Measurements from ENCODE around the gene ABCG1. TPM values are rescaled to one million over a fixed set of nuclear protein-coding genes. Genes with fewer than 3 reads are reported as not detected.

The ABCG1 gene
- total and polyA plus RNA-seq, 2 experiments from 2014 or later = 1.3 to 4.4 TPM

DNA sequence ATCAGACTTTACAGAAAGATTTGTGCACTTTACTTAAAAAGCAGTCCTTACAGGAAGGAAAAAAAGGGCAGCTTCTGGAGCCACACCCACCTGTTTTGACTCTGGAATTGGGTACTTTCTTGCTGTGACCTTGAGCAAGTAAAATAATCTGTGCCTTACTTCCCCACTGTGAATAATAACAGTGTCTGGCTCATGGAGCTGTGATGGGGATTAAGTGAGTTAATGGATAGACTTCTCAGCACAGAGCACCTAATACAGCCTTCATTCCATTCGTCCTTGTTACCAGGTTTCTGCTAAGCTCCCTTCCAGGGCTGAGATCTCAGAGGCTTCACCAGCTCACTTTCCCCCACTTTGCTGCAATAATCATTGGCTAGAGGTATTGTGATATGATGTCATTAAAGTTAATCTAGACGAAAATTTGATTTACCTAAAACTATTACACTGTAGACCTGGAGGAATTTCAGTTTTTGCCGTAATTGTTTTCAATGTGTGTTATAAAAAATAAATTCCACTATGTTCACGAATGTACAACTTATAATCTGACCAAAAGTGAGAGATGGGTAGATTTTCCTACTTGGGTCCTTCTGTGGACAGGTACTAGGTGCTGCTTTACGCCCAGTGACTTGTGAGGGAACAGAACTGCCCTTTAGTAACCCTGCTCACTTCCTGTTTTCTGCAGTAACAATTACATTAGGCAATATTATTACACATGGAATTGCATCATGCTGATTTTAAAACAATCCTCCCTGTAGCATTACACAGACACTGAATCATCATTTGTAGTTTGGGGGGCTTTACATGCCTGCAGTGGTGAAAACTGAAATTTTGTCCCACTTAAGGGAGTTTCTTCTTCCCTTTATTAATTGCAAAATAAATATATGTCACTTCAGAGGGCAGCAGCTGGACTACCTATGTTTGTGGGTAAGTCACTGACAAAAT, 19.7 kb upstream of the ABCG1 start (continued):
- TF ChIP-seq, protein P1, sequence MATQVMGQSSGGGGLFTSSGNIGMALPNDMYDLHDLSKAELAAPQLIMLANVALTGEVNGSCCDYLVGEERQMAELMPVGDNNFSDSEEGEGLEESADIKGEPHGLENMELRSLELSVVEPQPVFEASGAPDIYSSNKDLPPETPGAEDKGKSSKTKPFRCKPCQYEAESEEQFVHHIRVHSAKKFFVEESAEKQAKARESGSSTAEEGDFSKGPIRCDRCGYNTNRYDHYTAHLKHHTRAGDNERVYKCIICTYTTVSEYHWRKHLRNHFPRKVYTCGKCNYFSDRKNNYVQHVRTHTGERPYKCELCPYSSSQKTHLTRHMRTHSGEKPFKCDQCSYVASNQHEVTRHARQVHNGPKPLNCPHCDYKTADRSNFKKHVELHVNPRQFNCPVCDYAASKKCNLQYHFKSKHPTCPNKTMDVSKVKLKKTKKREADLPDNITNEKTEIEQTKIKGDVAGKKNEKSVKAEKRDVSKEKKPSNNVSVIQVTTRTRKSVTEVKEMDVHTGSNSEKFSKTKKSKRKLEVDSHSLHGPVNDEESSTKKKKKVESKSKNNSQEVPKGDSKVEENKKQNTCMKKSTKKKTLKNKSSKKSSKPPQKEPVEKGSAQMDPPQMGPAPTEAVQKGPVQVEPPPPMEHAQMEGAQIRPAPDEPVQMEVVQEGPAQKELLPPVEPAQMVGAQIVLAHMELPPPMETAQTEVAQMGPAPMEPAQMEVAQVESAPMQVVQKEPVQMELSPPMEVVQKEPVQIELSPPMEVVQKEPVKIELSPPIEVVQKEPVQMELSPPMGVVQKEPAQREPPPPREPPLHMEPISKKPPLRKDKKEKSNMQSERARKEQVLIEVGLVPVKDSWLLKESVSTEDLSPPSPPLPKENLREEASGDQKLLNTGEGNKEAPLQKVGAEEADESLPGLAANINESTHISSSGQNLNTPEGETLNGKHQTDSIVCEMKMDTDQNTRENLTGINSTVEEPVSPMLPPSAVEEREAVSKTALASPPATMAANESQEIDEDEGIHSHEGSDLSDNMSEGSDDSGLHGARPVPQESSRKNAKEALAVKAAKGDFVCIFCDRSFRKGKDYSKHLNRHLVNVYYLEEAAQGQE (IDR thresholded peaks at IDR 0.05; ENCODE audit: unreplicated experiment) = no peak

DNA sequence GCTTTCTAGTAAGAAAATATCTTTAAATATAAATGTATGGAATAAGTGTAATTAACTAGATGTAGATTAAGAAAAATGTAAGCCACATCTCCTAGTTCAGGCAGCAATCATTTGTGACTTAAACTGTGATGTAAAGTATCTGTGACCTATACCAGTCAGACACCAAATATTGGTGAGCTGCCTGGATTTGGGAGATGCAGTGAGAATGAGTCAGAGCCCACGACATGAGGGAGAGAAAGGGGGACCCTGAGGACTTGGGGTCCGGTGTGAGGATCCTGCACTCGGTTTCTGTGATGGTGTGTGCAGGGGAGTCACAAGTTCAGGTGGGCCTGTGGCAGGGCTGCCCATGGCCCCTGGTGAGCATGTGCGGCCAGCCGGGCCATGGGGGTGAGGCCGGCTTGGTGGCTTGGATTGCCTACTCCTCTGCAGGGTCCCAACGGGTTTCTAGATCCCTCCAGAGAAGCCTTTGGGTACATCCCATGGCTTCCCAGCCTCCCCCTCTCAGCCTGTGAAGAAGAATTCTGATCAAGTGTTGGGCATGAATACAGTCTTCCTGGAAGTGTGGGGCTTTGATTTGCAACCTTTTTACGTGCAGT, 19.0 kb upstream of the ABCG1 start:
- Histone ChIP-seq H4K20me1 (replicated peaks; ENCODE audit: insufficient read depth) (no peaks in the 10 kb centered on the region), H3K4me2 (no peak overlapping the region), H3K9me2 (ENCODE audit: insufficient read depth) (no peaks in the 10 kb centered on the region), H3K4me3 (no peak overlapping the region), H2AFZ (no peak overlapping the region; the same call in 1 of the 2 replicates), H3K79me2 (replicated peaks; ENCODE audit: insufficient read depth) (no peaks in the 10 kb centered on the region), H3K4me1 (ENCODE audit: insufficient read depth) (no peaks in the 10 kb centered on the region), H3K27ac (ENCODE audit: low read depth) (no peak overlapping the region), H3K27me3 (ENCODE audit: insufficient read depth) (no peaks in the 10 kb centered on the region), H3F3A (replicated peaks; ENCODE audit: low read depth) (no peaks in the 10 kb centered on the region), H3K36me3 (ENCODE audit: insufficient read depth) (no peaks in the 10 kb centered on the region)
- DNase-seq (ENCODE audit: low spot score) (no peak), ATAC-seq (no peak)
- Mint-ChIP-seq H3K27ac (no peak overlapping the region), H3K4me3 (no peak overlapping the region), H3K4me1 (no peaks in the 10 kb centered on the region; the same call in 2 of the 3 replicates), H3K27me3 (ENCODE audit: insufficient read depth, low read depth, poor library complexity) (no peaks in the 10 kb centered on the region), H3K36me3 (ENCODE audit: low read depth) (no peaks in the 10 kb centered on the region; the same call in 2 of the 3 replicates), H3K9me3 (peaks cover 5% of the 10 kb centered on the region; the same call in 2 of the 3 replicates)
- TF ChIP-seq, protein P2, sequence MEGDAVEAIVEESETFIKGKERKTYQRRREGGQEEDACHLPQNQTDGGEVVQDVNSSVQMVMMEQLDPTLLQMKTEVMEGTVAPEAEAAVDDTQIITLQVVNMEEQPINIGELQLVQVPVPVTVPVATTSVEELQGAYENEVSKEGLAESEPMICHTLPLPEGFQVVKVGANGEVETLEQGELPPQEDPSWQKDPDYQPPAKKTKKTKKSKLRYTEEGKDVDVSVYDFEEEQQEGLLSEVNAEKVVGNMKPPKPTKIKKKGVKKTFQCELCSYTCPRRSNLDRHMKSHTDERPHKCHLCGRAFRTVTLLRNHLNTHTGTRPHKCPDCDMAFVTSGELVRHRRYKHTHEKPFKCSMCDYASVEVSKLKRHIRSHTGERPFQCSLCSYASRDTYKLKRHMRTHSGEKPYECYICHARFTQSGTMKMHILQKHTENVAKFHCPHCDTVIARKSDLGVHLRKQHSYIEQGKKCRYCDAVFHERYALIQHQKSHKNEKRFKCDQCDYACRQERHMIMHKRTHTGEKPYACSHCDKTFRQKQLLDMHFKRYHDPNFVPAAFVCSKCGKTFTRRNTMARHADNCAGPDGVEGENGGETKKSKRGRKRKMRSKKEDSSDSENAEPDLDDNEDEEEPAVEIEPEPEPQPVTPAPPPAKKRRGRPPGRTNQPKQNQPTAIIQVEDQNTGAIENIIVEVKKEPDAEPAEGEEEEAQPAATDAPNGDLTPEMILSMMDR (conservative IDR thresholded peaks at IDR 0.05; ENCODE audit: low read depth in 2 of 2) = no peak
- no peak for TF ChIP-seq NANOG (IDR thresholded peaks at IDR 0.05; ENCODE audit: borderline replicate concordance)
- no peak for TF ChIP-seq EZH2 (IDR thresholded peaks at IDR 0.05; ENCODE audit: low read depth, unreplicated experiment)
- TF ChIP-seq ZNF331 (CRISPR knock-in tag; IDR thresholded peaks at IDR 0.05; ENCODE audit: low read depth) = no peak
- TF ChIP-seq POLR2AphosphoS5 (IDR thresholded peaks at IDR 0.05; ENCODE audit: low read depth) = no peak
- TF ChIP-seq STAT1 (IDR thresholded peaks at IDR 0.05; ENCODE audit: unreplicated experiment) = no peak
- TF ChIP-seq, protein P1 (IDR thresholded peaks at IDR 0.05; ENCODE audit: unreplicated experiment) = no peak
- no peak for TF ChIP-seq JUNB (IDR thresholded peaks at IDR 0.05; ENCODE audit: unreplicated experiment)
- TF ChIP-seq, protein P3, sequence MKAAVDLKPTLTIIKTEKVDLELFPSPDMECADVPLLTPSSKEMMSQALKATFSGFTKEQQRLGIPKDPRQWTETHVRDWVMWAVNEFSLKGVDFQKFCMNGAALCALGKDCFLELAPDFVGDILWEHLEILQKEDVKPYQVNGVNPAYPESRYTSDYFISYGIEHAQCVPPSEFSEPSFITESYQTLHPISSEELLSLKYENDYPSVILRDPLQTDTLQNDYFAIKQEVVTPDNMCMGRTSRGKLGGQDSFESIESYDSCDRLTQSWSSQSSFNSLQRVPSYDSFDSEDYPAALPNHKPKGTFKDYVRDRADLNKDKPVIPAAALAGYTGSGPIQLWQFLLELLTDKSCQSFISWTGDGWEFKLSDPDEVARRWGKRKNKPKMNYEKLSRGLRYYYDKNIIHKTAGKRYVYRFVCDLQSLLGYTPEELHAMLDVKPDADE (IDR thresholded peaks at IDR 0.05) = no peak
- TF ChIP-seq CREB1 (CRISPR knock-in tag; IDR thresholded peaks at IDR 0.05; ENCODE audit: low read depth) = no peak
- no peak for TF ChIP-seq EZH2phosphoT487 (IDR thresholded peaks at IDR 0.05; ENCODE audit: unreplicated experiment)

Measured in GM23338 (cell line).